ENCODE data around the gene CNTNAP2. TPM values are rescaled to one million over a fixed set of nuclear protein-coding genes. Genes with fewer than 3 reads are reported as not detected.
"Not testable (repeated sequence)": the region's sequence is repeated elsewhere in the genome, so short reads cannot be mapped to it uniquely, and the experiment has no call there.

Gene CNTNAP2
- total RNA-seq, 2 donors from 2014 or later: 0.29 to 1.1 TPM

DNA sequence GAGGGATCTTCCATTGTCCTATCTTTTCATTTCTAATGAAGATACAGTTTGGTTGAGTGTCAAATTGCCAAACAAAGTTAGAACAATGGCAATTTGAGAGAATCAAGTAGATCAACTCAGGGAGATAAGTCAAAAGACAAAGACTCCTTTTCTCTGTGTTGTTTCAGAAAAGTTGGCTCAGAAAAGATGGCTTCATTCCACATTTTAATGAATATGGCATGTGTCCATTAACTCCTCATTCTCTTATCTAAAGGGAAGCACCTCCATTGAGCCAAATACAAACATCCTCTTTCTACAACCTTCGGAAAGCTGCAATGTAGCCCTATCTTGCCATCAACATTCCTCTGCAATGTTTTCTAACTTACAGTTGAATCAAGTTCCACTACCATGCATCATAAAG is 1535.0 kb downstream of the CNTNAP2 start:
- no peak for DNase-seq
- no peak for ATAC-seq
- intact Hi-C loops (cut with DNase I): no loop called here

DNA sequence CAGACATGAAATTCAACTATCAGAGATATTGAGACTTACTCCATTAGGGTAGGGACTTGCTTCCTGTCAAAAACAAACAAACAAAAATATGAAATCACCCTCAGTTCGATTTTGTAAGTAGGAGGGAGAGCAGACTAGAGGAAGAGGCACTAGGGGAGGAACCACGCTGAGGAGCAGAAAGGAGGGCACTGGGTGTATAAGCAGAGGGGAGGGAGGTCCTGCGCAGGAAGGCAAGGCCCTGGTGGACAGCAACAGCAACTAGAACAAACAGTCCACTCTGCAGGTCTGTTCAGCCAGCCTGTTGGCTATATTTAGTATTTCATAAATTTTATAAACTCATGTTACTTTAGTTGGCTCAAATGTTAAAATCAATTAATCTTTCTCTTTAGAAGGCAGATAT is 1536.9 kb downstream of the CNTNAP2 start:
- DNase-seq (no peak), ATAC-seq (no peak)
- intact Hi-C loops (cut with DNase I): no loop called here

DNA sequence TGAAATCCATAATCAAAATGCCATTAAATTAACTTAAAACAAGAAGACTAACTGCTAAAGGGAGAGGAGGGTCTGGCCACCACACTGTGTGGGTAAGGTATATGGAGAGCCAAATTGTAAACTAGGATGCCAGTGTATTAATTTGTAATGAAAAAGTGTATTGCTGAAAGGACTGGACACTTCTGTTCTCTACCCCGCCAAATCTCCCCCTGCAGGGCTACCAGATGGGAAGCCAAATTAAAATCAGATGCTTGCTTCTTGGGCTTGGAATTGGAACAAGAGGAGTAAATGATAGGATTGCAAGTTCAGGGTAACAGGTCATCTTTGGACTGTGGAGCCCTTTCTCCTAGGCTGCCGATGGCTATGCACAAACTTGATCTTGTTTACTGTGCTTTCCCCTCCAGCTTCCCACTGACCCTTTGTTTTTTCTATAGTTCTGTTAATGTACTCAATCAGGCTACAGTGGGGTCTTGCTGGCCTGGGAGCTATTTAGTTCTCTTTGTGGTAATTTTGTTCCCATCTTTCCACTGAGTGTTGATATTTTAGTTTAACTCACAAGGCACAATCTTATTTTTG is 1541.9 kb downstream of the CNTNAP2 start:
- ATAC-seq (no peak), DNase-seq (no peak)
- intact Hi-C loops (cut with DNase I): no loop called here

DNA sequence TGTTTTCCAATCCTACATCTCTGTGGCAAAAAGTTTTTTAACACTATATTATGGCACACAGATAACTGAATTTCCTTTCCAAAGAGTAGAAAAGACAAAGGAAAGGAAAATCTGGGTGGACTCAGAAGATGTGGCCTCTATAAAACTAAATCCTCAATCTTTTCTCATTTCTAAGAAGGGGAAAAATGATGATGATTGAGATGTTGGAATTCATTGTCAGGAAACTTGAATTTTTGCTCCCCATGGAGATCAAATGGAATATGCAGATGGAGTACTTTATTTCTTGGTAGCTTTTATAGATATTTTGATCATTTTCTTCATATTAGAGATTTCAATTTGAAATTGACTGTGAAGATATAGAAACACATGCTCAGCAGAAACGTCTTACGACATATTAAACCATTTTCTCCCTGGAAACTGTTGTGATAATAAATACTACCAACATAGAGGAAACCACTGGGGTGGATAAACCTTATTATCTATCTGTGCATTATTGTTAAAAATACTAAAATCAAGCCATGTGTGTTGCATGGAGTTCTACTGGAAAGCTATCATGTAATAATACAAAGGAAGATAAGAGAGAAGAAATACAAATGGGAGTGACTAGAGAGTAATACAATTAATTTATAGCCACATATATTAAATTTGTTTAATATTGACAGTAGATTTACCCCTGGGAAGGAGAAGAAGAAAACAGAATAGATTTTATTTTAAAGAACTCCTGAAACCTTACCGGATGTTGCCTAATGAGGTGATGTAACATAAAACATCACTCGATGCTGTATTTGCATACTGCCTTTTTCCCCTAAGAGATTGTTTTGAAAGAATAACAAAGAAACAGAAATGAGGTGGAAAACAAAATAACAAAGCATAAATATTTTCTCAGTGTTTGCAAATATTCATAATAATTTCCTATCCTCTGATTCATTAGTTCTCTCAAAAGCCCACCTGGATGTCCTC is 1542.7 kb downstream of the CNTNAP2 start:
- DNase-seq: no peak
- intact Hi-C loops (cut with DNase I): no loop called here
- no peak for ATAC-seq

DNA sequence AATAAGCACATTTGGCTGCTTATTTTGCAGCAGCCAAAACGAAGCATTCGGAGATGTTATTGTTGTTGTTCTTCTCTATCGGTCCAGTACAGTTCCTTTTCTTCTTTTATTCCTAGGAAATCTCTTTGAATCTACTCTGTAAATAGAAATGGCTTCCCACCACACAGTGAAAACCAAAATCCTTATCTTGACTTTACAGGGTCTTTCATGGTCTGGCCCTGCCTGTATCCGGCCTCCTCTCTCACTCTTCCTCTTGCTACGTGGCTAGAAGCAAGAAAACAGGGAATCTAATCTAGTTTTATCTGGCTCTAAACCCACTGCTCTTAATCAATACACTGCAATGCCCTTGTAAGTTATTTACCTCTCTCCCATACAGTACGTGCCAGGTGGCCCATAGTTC is 1547.9 kb downstream of the CNTNAP2 start:
- ATAC-seq (no peak), DNase-seq (no peak)
- intact Hi-C loops (cut with DNase I): no loop called here

DNA sequence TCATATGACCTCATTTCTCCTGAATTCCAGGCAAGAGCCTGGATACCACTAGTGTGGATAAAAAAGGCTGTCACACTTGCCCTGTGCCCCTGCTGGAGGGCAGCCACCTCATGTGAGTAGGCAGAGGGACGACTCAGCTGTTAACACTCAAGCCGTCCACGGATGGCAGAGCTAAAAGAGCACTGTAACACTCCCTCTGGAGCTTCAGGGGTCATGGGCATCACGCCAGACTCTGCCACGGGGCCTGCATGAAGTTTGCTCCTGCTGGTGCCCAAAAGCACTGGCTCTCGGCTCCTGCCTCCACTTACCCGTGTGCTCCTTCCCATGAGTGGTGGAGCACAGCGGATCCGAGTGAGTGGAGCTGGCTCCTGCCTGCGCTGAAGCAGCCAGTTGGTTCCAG is 1554.2 kb downstream of the CNTNAP2 start:
- DNase-seq (no peak), ATAC-seq (no peak)
- intact Hi-C loops (cut with DNase I): no loop called here

DNA sequence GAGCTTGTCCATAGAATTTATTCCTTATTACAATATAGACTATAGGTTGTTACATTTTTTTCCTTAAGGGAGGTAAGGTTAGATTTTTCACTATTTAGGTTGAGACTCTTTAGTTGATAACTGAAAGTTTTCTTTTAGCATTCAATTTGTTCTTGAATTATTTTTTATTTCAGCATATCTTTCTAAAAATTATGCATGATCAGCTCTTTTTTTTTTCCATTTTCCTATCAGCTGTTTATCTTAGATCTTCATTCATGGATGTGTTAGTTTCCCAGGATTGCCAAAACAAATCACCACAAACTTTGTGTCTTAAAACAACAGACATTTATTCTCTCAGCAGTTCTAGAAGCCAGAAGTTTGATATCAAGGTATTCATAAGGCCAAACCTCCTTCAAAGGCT is 1558.1 kb downstream of the CNTNAP2 start:
- intact Hi-C loops (cut with DNase I): no loop called here
- ATAC-seq: no peak
- no peak for DNase-seq

DNA sequence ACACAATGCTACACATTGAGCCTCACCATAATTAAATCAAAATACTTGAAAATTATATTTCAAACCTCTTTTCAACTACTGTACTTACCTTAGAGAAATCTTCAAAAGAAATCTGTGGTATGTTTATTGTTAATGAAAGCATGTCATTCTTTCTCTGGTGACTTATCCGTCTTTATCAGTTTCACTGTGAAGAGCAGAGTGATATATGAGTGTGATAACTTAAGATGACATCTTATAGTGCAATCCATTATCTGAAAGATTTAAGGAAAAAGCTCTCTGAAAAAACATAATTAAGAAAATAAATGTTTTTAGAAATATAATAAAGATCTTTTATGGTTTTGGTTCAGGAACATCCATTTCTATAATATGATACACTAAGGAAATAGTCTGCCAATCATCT is 1562.3 kb downstream of the CNTNAP2 start:
- ATAC-seq (no peak), DNase-seq (no peak)
- intact Hi-C loops (cut with DNase I): no loop called here

DNA sequence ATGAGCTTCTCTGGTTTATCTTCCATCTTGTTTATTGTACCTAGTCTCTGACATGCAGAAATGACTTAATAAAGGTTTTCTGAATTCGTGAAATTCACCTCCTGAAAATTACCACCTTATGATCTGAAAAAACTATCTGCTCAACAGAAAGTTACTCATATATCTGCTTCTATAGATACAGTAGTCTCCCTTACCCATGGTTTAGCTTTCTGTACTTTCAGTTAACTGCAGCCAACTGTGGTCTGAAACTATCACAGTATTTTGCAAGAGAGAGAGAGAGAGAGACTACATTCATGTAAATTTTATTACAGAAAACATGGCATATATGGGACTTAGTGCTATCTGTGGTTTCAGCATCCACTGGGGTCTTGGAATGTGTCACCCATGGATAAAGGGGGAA is 1564.9 kb downstream of the CNTNAP2 start:
- intact Hi-C loops (cut with DNase I): no loop called here
- no peak for ATAC-seq
- no peak for DNase-seq

DNA sequence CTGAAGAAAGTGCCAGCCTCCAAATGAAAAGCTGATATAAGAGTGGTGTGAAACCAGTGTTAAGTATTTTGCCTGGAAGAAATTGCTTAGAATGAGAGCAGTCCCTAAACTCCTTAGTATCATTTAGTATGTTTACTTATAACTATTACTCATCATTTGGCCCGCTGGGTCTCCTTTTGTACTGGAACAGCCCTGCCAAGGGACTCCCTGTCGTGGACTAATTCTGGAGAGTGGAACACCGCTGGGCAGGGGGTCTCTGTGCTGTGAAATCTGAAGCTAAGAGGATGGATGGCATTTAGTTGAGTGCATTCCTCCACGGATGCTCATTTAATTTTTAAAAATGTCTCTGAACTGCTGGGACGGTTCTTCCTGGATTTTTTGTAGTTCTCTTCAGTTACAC is 1584.1 kb downstream of the CNTNAP2 start:
- intact Hi-C loops (cut with DNase I): no loop called here
- ATAC-seq (no peak), DNase-seq (no peak)

DNA sequence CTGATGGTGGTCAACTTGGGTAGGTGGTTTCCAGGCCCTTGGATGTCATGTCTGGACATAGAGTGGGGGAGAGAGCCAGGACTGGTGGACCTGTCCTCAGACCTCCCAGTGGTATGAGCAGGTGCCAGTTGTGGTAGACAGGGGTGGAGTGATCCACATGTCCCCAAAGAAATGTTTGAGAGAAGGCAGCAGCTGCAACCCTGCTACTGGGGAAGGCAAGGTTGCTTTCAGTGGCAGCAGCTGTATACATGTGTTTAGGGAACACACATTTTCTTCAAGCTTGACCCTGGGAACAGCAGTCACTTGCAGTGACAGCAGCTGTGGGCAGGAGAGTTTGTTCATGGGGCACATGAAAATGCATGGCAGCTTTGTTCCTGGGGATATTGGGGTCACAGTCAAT is 1591.3 kb downstream of the CNTNAP2 start:
- intact Hi-C loops (cut with DNase I): no loop called here
- DNase-seq: no peak
- ATAC-seq: no peak

DNA sequence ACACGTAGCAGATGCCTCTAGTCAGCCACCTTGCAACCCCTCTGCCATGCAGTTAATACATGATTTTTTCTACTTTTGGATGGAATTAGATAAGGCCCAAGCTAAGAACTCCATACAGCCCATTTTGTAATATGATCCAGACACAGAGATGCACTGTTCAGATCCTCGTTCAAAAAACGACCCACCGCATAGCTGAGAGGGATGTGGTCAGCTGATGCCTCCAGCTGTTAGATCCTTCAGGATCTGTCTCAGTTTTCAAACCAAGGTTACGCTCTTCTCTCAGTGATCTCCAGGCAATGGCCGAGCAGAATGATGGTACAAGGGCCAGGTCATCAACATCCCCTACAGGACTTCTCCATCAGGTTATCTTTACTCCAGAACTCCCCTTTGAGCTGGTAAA is 1592.3 kb downstream of the CNTNAP2 start:
- no peak for ATAC-seq
- intact Hi-C loops (cut with DNase I): no loop called here

DNA sequence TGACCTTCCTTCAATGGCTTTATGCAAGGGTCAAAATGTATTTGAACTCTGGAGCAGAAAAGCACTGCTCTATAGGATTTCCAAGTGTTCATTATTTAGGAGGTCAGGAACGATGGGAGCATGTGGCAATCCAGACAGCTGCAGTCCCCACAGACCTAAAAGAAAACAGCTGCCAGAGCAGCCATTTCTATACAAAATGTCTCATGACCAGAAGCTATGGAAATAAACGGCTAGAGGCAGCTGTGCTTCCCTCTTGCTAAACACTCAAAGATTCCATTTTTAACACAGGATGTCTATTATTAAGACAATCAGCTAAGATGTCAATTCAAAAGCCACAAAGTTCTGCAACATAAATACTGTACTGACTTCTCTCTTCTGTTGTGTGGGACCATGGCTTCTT is 1594.8 kb downstream of the CNTNAP2 start:
- intact Hi-C loops (cut with DNase I): no loop called here
- DNase-seq: no peak
- ATAC-seq: no peak

More for the DNA sequence above, 1592.3 kb downstream of the CNTNAP2 start:
- no peak for DNase-seq

DNA sequence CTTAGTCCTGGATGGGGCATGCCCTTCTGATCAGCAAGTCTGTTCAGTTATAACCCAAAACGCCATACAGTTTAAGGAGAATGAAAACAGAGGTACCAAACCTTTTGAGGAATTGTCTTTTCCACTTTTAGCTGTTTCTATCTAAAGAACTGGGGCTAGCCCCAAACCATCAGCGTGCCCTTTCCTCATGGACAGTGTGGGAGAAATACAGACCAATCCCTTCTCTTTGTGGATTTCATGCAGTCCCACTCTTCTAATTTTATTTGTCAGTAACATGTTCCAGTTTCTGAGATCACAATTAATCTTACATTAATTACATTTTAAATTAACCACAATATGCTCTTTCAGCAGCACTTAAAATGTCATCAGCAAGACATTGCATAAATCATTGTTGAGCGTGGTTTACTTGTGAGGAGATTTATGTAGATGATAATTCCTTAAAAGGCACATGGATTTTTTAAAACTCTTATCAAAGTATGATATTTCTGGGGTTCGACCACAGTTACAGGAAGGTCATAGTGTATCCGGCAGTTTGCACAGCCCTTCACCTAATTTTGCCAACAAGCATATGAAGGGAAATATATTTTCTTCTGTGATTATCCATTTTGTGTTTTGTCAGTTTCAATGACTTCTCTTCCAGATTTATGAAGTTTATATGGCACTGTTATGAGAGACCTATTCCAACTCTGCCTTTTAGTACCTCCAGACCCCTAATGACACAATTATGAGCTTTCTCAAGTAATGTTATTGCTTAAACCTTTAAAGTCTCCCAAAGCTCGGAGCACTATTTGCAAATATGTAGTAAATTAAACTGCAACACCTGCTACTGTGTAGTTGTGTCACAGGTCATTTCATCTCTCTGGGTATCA is 1605.6 kb downstream of the CNTNAP2 start:
- DNase-seq (no peak), ATAC-seq (no peak)
- intact Hi-C loops (cut with DNase I): no loop called here

DNA sequence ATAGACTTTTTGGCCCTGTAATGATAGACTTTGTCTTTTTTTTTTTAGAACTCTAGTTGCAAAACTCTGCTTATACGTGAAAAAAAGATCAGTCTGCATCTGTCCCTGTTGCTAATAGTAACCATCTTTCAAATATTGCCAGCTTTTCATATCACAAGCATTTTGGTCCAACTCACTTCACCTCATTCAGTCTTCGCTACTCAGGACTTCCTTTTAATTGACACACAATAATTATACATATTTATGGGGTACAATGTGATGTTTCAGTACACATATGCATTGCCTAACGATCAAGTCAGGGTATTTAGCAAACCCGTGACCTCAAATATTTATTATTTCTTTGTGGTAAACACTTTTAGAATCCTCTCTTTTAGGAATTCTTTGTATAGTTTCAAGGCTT is 1606.9 kb downstream of the CNTNAP2 start:
- intact Hi-C loops (cut with DNase I): no loop called here
- DNase-seq: no peak
- ATAC-seq: no peak

DNA sequence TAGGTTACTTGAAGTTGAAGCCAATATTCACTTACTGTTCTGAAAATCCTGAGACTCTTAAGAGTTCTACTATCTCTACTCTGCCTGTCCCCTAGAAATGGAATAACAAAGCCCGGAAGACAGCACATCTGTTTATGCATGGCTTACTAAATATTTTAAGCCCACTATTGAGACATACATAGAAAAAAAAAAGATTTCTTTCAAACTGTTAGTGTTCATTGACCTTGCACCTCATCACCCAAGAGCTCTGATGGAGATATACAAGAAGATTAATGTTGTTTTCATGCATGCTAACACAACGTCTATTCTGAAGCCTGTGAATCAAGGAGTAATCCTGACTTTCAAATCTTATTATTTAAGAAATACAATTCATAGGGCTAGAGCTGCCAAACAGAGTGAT is 1614.7 kb downstream of the CNTNAP2 start:
- no peak for ATAC-seq

DNA sequence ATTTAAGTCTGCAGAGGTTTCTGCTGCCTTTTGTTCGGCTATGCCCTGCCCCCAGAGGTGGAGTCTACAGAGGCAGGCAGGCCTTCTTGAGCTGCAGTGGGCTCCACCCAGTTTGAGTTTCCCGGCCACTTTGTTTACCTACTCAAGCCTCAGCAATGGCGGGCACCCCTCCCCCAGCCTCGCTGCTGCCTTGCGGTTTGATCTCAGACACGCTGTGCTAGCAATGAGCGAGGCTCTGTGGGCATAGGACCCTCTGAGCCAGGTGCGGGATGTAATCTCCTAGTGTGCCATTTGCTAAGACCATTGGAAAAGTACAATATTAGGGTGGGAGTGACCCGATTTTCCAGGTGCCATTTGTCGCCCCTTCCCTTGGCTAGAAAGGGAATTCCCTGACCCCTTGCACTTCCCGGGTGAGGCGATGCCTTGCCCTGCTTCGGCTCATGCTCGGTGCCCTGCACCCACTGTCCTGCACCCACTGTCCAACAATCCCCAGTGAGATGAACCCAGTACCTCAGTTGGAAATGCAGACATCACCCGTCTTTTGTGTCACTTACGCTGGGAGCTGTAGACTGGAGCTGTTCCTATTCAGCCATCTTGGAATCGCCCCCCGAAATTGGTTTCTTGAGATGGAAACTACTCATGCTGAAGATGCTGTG is 1621.1 kb downstream of the CNTNAP2 start:
- DNase-seq; intact Hi-C loops (cut with DNase I); ATAC-seq: not testable (repeated sequence)

More for the DNA sequence above, 1614.7 kb downstream of the CNTNAP2 start:
- DNase-seq: no peak
- intact Hi-C loops (cut with DNase I): no loop called here

DNA sequence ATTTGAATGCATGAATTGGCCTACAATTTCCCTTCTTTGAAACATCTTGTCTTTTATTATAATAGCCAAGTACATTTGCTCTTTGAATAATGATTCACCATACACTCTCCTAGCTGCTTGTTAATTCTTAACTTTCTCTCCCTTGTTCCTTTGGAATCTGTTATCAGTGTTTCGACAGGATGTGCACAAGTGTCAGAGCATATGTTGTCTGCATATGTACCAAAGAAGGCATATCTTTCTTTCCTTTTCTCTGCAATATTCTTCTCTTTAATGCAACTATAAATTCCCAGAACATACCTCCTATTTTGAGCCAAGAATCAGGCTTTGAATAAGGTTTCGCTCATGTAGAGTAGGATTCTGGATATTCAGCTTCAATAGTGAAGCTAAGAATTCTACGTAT is 1625.7 kb downstream of the CNTNAP2 start:
- DNase-seq (no peak), ATAC-seq (no peak)
- intact Hi-C loops (cut with DNase I): no loop called here

DNA sequence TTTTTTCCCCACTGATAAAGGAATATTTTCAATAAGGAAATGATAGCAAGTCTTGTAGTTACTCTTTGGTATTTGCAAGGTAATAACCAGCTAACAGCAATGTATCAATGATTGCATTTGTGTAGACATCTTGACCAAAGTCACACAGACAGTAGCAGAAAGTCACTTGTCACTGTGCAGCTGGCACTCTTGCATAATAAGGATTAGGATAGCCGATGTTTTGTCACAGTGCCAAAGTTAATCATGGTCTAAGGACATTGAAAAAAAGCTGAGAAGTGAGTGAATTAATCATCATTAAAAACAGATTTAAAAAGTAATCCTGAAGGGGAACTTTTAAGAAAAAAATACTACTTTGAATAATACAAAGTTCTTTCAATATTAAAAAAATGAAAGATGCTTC is 1639.7 kb downstream of the CNTNAP2 start:
- ATAC-seq (no peak), DNase-seq (no peak)
- intact Hi-C loops (cut with DNase I): no loop called here

All from left cardiac atrium (tissue), 4 donors.